GM12878 (cell line): ENCODE data around the gene MIOS. TPM values are rescaled to one million over a fixed set of nuclear protein-coding genes. Genes with fewer than 3 reads are reported as not detected.

ENCODE experiments used
- CHD1 ChIP-seq: IDR thresholded peaks from 2 replicates; pipeline ENCODE4 v1.6.1; 2012; ENCODE audit warnings: low read depth, low read length, improper control_type of control experiment
- EGR1 ChIP-seq, 2 experiments: IDR thresholded peaks; 1 replicate in 1 of 2; 2 replicates in 1 of 2; pipeline ENCODE4 v1.6.1; 2011 to 2012; ENCODE audit warnings: low read depth in 2 of 2, low read length in 2 of 2, borderline replicate concordance in 1 of 2, mild to moderate bottlenecking in 1 of 2, moderate library complexity in 1 of 2
- LARP7 ChIP-seq: fragments of 450-650 bp; IDR thresholded peaks from 2 replicates; pipeline ENCODE4 v1.6.1; 2017; ENCODE audit warnings: mild to moderate bottlenecking
- MXI1 ChIP-seq: fragments of 150-350 bp; IDR thresholded peaks from 2 replicates; pipeline ENCODE4 v1.6.1; 2011; ENCODE audit warnings: low read depth, mild to moderate bottlenecking, inconsistent platforms, low read length, improper control_type of control experiment
- NR2F1 ChIP-seq: fragments of 450-650 bp; conservative IDR thresholded peaks from 2 replicates; pipeline ENCODE4 v1.6.1; 2017; ENCODE audit warnings: mild to moderate bottlenecking
- NRF1 ChIP-seq: conservative IDR thresholded peaks from 2 replicates; pipeline ENCODE4 v1.6.1; 2011; ENCODE audit warnings: mild to moderate bottlenecking, low read depth, low read length, improper control_type of control experiment
- PAX8 ChIP-seq: fragments of 450-650 bp; IDR thresholded peaks from 2 replicates; pipeline ENCODE4 v1.6.1; 2017; ENCODE audit warnings: mild to moderate bottlenecking, moderate library complexity
- POLR2AphosphoS2 ChIP-seq: IDR thresholded peaks from 2 replicates; pipeline ENCODE4 v1.6.1; 2011; ENCODE audit warnings: low read depth, mild to moderate bottlenecking, low read length, improper control_type of control experiment, moderate library complexity
- RB1 ChIP-seq: fragments of 450-650 bp; formaldehyde crosslinking; IDR thresholded peaks from 2 replicates; pipeline ENCODE4 v1.6.1; 2017; ENCODE audit warnings: mild to moderate bottlenecking, borderline replicate concordance
- SUPT20H ChIP-seq: IDR thresholded peaks from 2 replicates; pipeline ENCODE4 v1.6.1; 2011; ENCODE audit warnings: low read depth, mild to moderate bottlenecking, low read length, moderate library complexity, borderline replicate concordance; ENCODE audit not compliant: control insufficient read depth
- TCF7 ChIP-seq: IDR thresholded peaks from 2 replicates; pipeline ENCODE4 v1.6.1; 2014; ENCODE audit warnings: antibody characterized with exemption, borderline replicate concordance
- YY1 ChIP-seq: IDR thresholded peaks from 2 replicates; pipeline ENCODE4 v1.6.1; 2011; ENCODE audit warnings: low read depth, mild to moderate bottlenecking, low read length
- ZNF24 ChIP-seq: fragments of 450-650 bp; IDR thresholded peaks from 2 replicates; pipeline ENCODE4 v1.6.1; 2017; ENCODE audit warnings: antibody characterized with exemption, mild to moderate bottlenecking
- polyA plus RNA-seq, 11 experiments: library from polyadenylated mRNA; depleted of rRNA in 4 of 11; unstranded in 6 of 11; stranded (reverse) in 5 of 11; fragments of >200 nt; fragmentation: Nextera tagmentation in 4 of 11; fragmentation: Illumina TruSeq in 1 of 11; extraction: Ambion mirVana in 4 of 11; extraction: Trizol in 1 of 11; gene quantifications; 1 replicate in 1 of 11; 2 replicates in 10 of 11; pipeline versions ENCODE4 v1.2.1 to v1.2.3, GENCODE V29; 2011 to 2016; ENCODE audit warnings: inconsistent platforms in 2 of 11, missing spikeins in 2 of 11, low read depth in 1 of 11
- total RNA-seq, 4 experiments: library from RNA; depleted of rRNA in 3 of 4; stranded (reverse); fragments of >200 nt in 3 of 4; fragmentation: Illumina TruSeq in 1 of 4; extraction: Trizol in 1 of 4; gene quantifications; 2 replicates each; pipeline versions ENCODE4 v1.2.1 to v1.2.3, GENCODE V29; 2013 to 2021
- TF ChIP-seq, protein P1 (sequence below): IDR thresholded peaks from 2 replicates; pipeline ENCODE4 v1.6.1; 2011; ENCODE audit warnings: mild to moderate bottlenecking, low read depth, low read length, moderate library complexity; ENCODE audit not compliant: insufficient replicate concordance
- TF ChIP-seq, protein P2 (sequence below): fragments of 450-650 bp; IDR thresholded peaks from 2 replicates; pipeline ENCODE4 v1.6.1; 2018; ENCODE audit warnings: borderline replicate concordance, mild to moderate bottlenecking; ENCODE audit not compliant: partially characterized antibody
- TF ChIP-seq, protein P3 (sequence below): IDR thresholded peaks from 2 replicates; pipeline ENCODE4 v1.6.1; 2012; ENCODE audit warnings: low read depth, low read length, improper control_type of control experiment
- TF ChIP-seq, protein P4 (sequence below): IDR thresholded peaks from 2 replicates; pipeline ENCODE4 v1.6.1; 2011; ENCODE audit warnings: borderline replicate concordance, low read depth, mild to moderate bottlenecking, moderate library complexity, mixed read lengths, low read length; ENCODE audit not compliant: insufficient read depth; ENCODE audit errors: extremely low read length
- TF ChIP-seq, protein P5 (sequence below): IDR thresholded peaks from 2 replicates; pipeline ENCODE4 v1.6.1; 2011; ENCODE audit warnings: low read depth, low read length, improper control_type of control experiment, borderline replicate concordance

MIOS gene
- total and polyA plus RNA-seq, 10 of the 15 experiments (the other 5 are each of a cell fraction or from before 2014, with no cell fraction given): 13.1 to 94.9 (median 54.2) TPM

DNA sequence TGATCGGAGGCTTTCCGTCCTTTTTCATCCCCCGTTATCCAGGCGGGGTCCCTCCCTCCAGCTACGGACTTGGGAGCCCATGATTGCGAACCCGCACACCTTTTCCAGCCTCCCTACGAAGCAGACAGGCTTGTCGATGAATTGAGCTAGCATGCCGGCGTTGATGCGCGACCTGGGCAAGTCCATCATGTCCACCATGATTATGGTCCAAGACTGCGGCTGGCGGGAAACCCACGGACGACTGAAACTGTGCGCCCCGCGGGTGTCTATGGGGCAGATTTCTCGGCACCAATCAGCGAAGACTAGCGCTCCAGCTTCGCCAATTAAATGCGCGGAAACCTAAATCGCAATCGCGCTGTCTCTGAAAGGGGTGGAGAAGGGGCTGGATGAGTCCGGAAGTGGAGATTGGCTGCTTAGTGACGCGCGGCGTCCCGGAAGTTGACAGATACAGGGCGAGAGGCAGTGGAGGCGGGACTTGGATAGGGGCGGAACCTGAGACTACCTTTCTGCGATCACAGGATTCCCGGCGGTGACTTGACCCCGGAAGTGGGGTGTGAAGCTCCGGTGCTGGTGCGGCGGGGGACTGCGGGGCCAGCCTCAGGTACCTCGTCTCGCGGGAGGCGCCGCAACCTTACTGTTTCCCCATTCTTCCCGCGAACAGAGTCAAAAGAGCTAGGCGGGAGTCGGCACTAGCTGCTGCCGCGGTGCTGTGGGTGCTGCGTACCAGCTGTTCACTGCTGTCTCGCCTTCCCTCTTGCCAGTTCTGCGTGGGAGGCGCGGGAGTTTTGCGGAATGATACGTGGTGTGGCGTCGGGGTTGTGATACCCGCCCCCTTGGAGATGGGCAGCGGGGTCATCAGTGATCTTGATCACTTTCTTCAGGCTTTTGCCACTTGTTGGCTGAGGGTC is 73.8 kb downstream of the MIOS start, which contains the start of gene UMAD1 (continued):
- TF ChIP-seq LARP7 (peak; percentile 71; the same call in 1 of the 2 replicates), RB1 (peak; percentile 99), NRF1 (no peak), POLR2AphosphoS2 (peak; percentile 70; the same call in 1 of the 2 replicates), SUPT20H (no peak), PAX8 (no peak), YY1 (peak; percentile 94), EGR1 (IDR thresholded peaks at IDR 0.05; ENCODE audit: borderline replicate concordance in 1 of 2, low read depth in 2 of 2, low read length in 2 of 2) (peak; percentile 62 to 95), ZNF24 (no peak), NR2F1 (peak; percentile 97), MXI1 (peak; percentile 91), CHD1 (no peak), TCF7 (no peak)
- TF ChIP-seq, protein P1, sequence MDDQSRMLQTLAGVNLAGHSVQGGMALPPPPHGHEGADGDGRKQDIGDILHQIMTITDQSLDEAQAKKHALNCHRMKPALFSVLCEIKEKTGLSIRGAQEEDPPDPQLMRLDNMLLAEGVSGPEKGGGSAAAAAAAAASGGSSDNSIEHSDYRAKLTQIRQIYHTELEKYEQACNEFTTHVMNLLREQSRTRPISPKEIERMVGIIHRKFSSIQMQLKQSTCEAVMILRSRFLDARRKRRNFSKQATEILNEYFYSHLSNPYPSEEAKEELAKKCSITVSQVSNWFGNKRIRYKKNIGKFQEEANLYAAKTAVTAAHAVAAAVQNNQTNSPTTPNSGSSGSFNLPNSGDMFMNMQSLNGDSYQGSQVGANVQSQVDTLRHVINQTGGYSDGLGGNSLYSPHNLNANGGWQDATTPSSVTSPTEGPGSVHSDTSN: no peak
- TF ChIP-seq, protein P2, sequence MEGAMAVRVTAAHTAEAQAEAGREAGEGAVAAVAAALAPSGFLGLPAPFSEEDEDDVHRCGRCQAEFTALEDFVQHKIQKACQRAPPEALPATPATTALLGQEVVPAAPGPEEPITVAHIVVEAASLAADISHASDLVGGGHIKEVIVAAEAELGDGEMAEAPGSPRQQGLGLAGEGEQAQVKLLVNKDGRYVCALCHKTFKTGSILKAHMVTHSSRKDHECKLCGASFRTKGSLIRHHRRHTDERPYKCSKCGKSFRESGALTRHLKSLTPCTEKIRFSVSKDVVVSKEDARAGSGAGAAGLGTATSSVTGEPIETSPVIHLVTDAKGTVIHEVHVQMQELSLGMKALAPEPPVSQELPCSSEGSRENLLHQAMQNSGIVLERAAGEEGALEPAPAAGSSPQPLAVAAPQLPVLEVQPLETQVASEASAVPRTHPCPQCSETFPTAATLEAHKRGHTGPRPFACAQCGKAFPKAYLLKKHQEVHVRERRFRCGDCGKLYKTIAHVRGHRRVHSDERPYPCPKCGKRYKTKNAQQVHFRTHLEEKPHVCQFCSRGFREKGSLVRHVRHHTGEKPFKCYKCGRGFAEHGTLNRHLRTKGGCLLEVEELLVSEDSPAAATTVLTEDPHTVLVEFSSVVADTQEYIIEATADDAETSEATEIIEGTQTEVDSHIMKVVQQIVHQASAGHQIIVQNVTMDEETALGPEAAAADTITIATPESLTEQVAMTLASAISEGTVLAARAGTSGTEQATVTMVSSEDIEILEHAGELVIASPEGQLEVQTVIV: peak; percentile 96
- TF ChIP-seq, protein P3, sequence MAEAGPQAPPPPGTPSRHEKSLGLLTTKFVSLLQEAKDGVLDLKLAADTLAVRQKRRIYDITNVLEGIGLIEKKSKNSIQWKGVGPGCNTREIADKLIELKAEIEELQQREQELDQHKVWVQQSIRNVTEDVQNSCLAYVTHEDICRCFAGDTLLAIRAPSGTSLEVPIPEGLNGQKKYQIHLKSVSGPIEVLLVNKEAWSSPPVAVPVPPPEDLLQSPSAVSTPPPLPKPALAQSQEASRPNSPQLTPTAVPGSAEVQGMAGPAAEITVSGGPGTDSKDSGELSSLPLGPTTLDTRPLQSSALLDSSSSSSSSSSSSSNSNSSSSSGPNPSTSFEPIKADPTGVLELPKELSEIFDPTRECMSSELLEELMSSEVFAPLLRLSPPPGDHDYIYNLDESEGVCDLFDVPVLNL: peak; percentile 92
- TF ChIP-seq, protein P4, sequence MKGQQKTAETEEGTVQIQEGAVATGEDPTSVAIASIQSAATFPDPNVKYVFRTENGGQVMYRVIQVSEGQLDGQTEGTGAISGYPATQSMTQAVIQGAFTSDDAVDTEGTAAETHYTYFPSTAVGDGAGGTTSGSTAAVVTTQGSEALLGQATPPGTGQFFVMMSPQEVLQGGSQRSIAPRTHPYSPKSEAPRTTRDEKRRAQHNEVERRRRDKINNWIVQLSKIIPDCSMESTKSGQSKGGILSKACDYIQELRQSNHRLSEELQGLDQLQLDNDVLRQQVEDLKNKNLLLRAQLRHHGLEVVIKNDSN: no peak
- TF ChIP-seq, protein P5, sequence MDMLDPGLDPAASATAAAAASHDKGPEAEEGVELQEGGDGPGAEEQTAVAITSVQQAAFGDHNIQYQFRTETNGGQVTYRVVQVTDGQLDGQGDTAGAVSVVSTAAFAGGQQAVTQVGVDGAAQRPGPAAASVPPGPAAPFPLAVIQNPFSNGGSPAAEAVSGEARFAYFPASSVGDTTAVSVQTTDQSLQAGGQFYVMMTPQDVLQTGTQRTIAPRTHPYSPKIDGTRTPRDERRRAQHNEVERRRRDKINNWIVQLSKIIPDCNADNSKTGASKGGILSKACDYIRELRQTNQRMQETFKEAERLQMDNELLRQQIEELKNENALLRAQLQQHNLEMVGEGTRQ: no peak
